Liver (tissue), 9 donors: Measurements from ENCODE around the gene SLC9A1. TPM values are rescaled to one million over a fixed set of nuclear protein-coding genes. Genes with fewer than 3 reads are reported as not detected.

Experiments
- DNase-seq: peaks from one replicate; pipeline ENCODE4 v3.0.0-alpha.2; 2017; ENCODE audit warnings: low spot score
- H3K27ac ChIP-seq, 2 donors: one replicate each; pipeline ENCODE4 v1.7.0; 2013; ENCODE audit warnings: inconsistent platforms in 2 of 2, low read length in 2 of 2, control low read depth in 1 of 2, low read depth in 1 of 2, mild to moderate bottlenecking in 1 of 2
- H3K27me3 ChIP-seq, 4 donors: one replicate each; pipeline versions ENCODE4 v1.6.1 to v1.7.0; 2013; ENCODE audit warnings: low read length in 3 of 4, inconsistent platforms in 1 of 4, mild to moderate bottlenecking in 1 of 4, moderate library complexity in 1 of 4; ENCODE audit not compliant: control insufficient read depth in 4 of 4, insufficient read depth in 4 of 4
- H3K36me3 ChIP-seq, 4 donors: one replicate each; pipeline versions ENCODE4 v1.6.1 to v1.7.0; 2013; ENCODE audit warnings: low read length in 3 of 4, mild to moderate bottlenecking in 3 of 4, low read depth in 1 of 4, moderate library complexity in 1 of 4; ENCODE audit not compliant: control insufficient read depth in 4 of 4, insufficient read depth in 3 of 4
- H3K4me1 ChIP-seq, 4 donors: one replicate each; pipeline versions ENCODE4 v1.6.1 to v1.7.0; 2013; ENCODE audit warnings: low read length in 3 of 4, mild to moderate bottlenecking in 3 of 4, moderate library complexity in 1 of 4; ENCODE audit not compliant: control insufficient read depth in 4 of 4, insufficient read depth in 4 of 4
- H3K4me3 ChIP-seq, 3 donors: one replicate each; pipeline versions ENCODE4 v1.6.1 to v1.7.0; 2013; ENCODE audit warnings: low read length in 3 of 3, control low read depth in 1 of 3, low read depth in 1 of 3, mild to moderate bottlenecking in 1 of 3
- H3K9ac ChIP-seq, 2 donors: one replicate each; pipeline ENCODE4 v1.7.0; 2013; ENCODE audit warnings: low read length in 2 of 2, mild to moderate bottlenecking in 2 of 2, moderate library complexity in 2 of 2, control low read depth in 1 of 2, low read depth in 1 of 2
- H3K9me3 ChIP-seq, 4 donors: one replicate each; pipeline versions ENCODE4 v1.6.1 to v1.7.0; 2013; ENCODE audit warnings: low read length in 3 of 4; ENCODE audit not compliant: control insufficient read depth in 4 of 4
- ATF3 ChIP-seq: IDR thresholded peaks from 2 replicates; pipeline ENCODE4 v1.6.1; 2016; ENCODE audit warnings: antibody characterized with exemption
- CTCF ChIP-seq: fragments of 150-350 bp; IDR thresholded peaks from 2 replicates; pipeline ENCODE4 v1.5.1; 2017; ENCODE audit warnings: improper control_type of control experiment, low read depth, low read length; ENCODE audit not compliant: missing input control
- EGR1 ChIP-seq, 2 donors: IDR thresholded peaks; 2 replicates each; pipeline ENCODE4 v1.6.1; 2016 to 2018; ENCODE audit warnings: antibody characterized with exemption in 2 of 2, low read depth in 2 of 2
- FOXA1 ChIP-seq: IDR thresholded peaks from 2 replicates; pipeline ENCODE4 v1.6.1; 2016; ENCODE audit warnings: antibody characterized with exemption
- FOXA2 ChIP-seq: IDR thresholded peaks from 2 replicates; pipeline ENCODE4 v1.6.1; 2016; ENCODE audit warnings: antibody characterized with exemption
- GABPA ChIP-seq, 2 donors: IDR thresholded peaks in 1 of 2; conservative IDR thresholded peaks in 1 of 2; 2 replicates each; pipeline ENCODE4 v1.6.1; 2016; ENCODE audit warnings: antibody characterized with exemption in 2 of 2, mild to moderate bottlenecking in 1 of 2, moderate library complexity in 1 of 2
- HNF4A ChIP-seq, 2 donors: conservative IDR thresholded peaks; 2 replicates each; pipeline ENCODE4 v1.6.1; 2016; ENCODE audit warnings: antibody characterized with exemption in 2 of 2, mild to moderate bottlenecking in 2 of 2
- HNF4G ChIP-seq: IDR thresholded peaks from 2 replicates; pipeline ENCODE4 v1.6.1; 2016; ENCODE audit warnings: antibody characterized with exemption
- JUND ChIP-seq, 2 donors: IDR thresholded peaks; 2 replicates each; pipeline ENCODE4 v1.6.1; 2016; ENCODE audit warnings: antibody characterized with exemption in 2 of 2
- MAX ChIP-seq: IDR thresholded peaks from 2 replicates; pipeline ENCODE4 v1.6.1; 2016; ENCODE audit warnings: antibody characterized with exemption
- NR2F2 ChIP-seq: IDR thresholded peaks from 2 replicates; pipeline ENCODE4 v1.6.1; 2016; ENCODE audit warnings: antibody characterized with exemption
- RAD21 ChIP-seq, 2 donors: IDR thresholded peaks; 2 replicates each; pipeline ENCODE4 v1.6.1; 2016; ENCODE audit warnings: antibody characterized with exemption in 2 of 2, mild to moderate bottlenecking in 2 of 2
- REST ChIP-seq: IDR thresholded peaks from 2 replicates; pipeline ENCODE4 v1.6.1; 2016; ENCODE audit warnings: antibody characterized with exemption, mild to moderate bottlenecking
- RXRA ChIP-seq, 2 donors: IDR thresholded peaks; 2 replicates each; pipeline ENCODE4 v1.6.1; 2017 to 2018; ENCODE audit warnings: antibody characterized with exemption in 2 of 2, mild to moderate bottlenecking in 1 of 2
- SP1 ChIP-seq: IDR thresholded peaks from 2 replicates; pipeline ENCODE4 v1.6.1; 2018; ENCODE audit warnings: antibody characterized with exemption, mild to moderate bottlenecking
- TAF1 ChIP-seq: conservative IDR thresholded peaks from 2 replicates; pipeline ENCODE4 v1.6.1; 2016; ENCODE audit warnings: antibody characterized with exemption, mild to moderate bottlenecking
- YY1 ChIP-seq: IDR thresholded peaks from 2 replicates; pipeline ENCODE4 v1.6.1; 2016; ENCODE audit warnings: antibody characterized with exemption, mild to moderate bottlenecking
- WGBS: extraction: QIAGEN DNeasy Blood & Tissue Kit; methylation state at CpG from one replicate; pipeline ENCODE4 v1.1.7; 2013; 5-methylcytosine and 5-hydroxymethylcytosine counted together
- polyA plus RNA-seq, 2 donors: library from polyadenylated mRNA; stranded (reverse) in 1 of 2; unstranded in 1 of 2; fragments of 200-250 nt in 1 of 2; fragments of >200 nt in 1 of 2; fragmentation: Nextera tagmentation in 1 of 2; extraction: Ambion mirVana in 1 of 2; gene quantifications; one replicate each; pipeline versions ENCODE4 v1.2.1 to v1.2.3, GENCODE V29; 2013 to 2015
- total RNA-seq, 2 donors: library from RNA; depleted of rRNA; stranded (reverse); fragments of >200 nt; gene quantifications; one replicate each; pipeline ENCODE4 v1.2.3, GENCODE V29; 2014
- donor health status: healthy.
- donor health status: healthy.
- donor health status: healthy.
- donor health status: healthy.
- donor health status: healthy.

The SLC9A1 gene
- total and polyA plus RNA-seq, 4 donors, result 1.3 to 3.2 (median 1.5) TPM

GRCh38 chr1:27092888-27093287, 62.0 kb downstream of the SLC9A1 start:
- Histone ChIP-seq H3K27ac (no peak overlapping the region), H3K4me3 (no peak overlapping the region), H3K9ac (no peak overlapping the region), H3K4me1 (no peaks in the 10 kb centered on the region), H3K9me3 (no peaks in the 10 kb centered on the region), H3K27me3 (peaks cover 0 to 2% (median 0%) of the 10 kb centered on the region in 4 donors), H3K36me3 (no peaks in the 10 kb centered on the region)
- no peak for DNase-seq
- WGBS, result 95% methylated on average over 3 of the region's 3 CpGs
- no peak for TF ChIP-seq CTCF
- no peak for TF ChIP-seq HNF4A (conservative IDR thresholded peaks at IDR 0.05)
- TF ChIP-seq YY1, result no peak
- TF ChIP-seq TAF1, result no peak
- no peak for TF ChIP-seq RAD21 (IDR thresholded peaks at IDR 0.05)
- TF ChIP-seq FOXA1, result no peak
- no peak for TF ChIP-seq JUND (IDR thresholded peaks at IDR 0.05)
- TF ChIP-seq REST, result no peak
- no peak for TF ChIP-seq MAX
- no peak for TF ChIP-seq ATF3
- no peak for TF ChIP-seq EGR1 (IDR thresholded peaks at IDR 0.05; ENCODE audit: low read depth in 2 of 2)
- TF ChIP-seq HNF4G, result no peak
- TF ChIP-seq SP1, result no peak

- Histone ChIP-seq H3K9ac (no peak overlapping the region), H3K4me1 (no peaks in the 10 kb centered on the region), H3K27ac (no peak overlapping the region), H3K9me3 (no peaks in the 10 kb centered on the region), H3K36me3 (no peaks in the 10 kb centered on the region), H3K27me3 (peaks cover 0 to 2% (median 0%) of the 10 kb centered on the region in 4 donors), H3K4me3 (no peak overlapping the region)
- no peak for DNase-seq
- WGBS, result 95% methylated on average over 5 of the region's 5 CpGs
- TF ChIP-seq ATF3, result no peak
- TF ChIP-seq JUND (IDR thresholded peaks at IDR 0.05), result no peak
- TF ChIP-seq FOXA2, result no peak
- TF ChIP-seq EGR1 (IDR thresholded peaks at IDR 0.05; ENCODE audit: low read depth in 2 of 2), result no peak
- TF ChIP-seq FOXA1, result no peak
- no peak for TF ChIP-seq RAD21 (IDR thresholded peaks at IDR 0.05)
- TF ChIP-seq RXRA (IDR thresholded peaks at IDR 0.05), result no peak
- TF ChIP-seq MAX, result no peak
- no peak for TF ChIP-seq HNF4A (conservative IDR thresholded peaks at IDR 0.05)
- TF ChIP-seq YY1, result no peak
- no peak for TF ChIP-seq NR2F2
- TF ChIP-seq CTCF, result no peak
- no peak for TF ChIP-seq GABPA (IDR thresholded peaks at IDR 0.05 in 1 of 2, conservative IDR thresholded peaks at IDR 0.05 in 1 of 2)
Observed at GRCh38 chr1:27090911-27091310, 64.0 kb downstream of the SLC9A1 start.
